Transverse colon (tissue), 4 donors: ENCODE results near the gene ARHGAP10. TPM values are rescaled to one million over a fixed set of nuclear protein-coding genes. Genes with fewer than 3 reads are reported as not detected.

Experiments used
- DNase-seq: peaks from one replicate; pipeline ENCODE4 v3.0.0-alpha.2; 2019
- H3K27ac ChIP-seq, 4 donors: fragments of 200-600 bp; sonication (generic); 2 replicates each; pipeline ENCODE4 v1.5.1; 2016 to 2018; ENCODE audit warnings: inconsistent platforms in 4 of 4
- H3K27me3 ChIP-seq: fragments of 200-600 bp; sonication (generic); 2 replicates; pipeline ENCODE4 v1.5.1; 2017; ENCODE audit warnings: inconsistent platforms
- H3K36me3 ChIP-seq, 4 donors: fragments of 200-600 bp; sonication (generic); 2 replicates each; pipeline ENCODE4 v1.5.1; 2017 to 2019; ENCODE audit warnings: inconsistent platforms in 4 of 4
- H3K4me1 ChIP-seq, 4 donors: fragments of 200-600 bp; sonication (generic); 2 replicates each; pipeline ENCODE4 v1.5.1; 2017 to 2020; ENCODE audit warnings: inconsistent platforms in 4 of 4
- H3K4me3 ChIP-seq, 4 donors: fragments of 200-600 bp; sonication (generic); 1 replicate in 1 of 4; 2 replicates in 3 of 4; pipeline versions ENCODE4 v1.5.1 to v1.6.1; 2017 to 2019; ENCODE audit warnings: inconsistent platforms in 4 of 4
- H3K9me3 ChIP-seq, 2 donors: fragments of 200-600 bp; sonication (generic); 2 replicates each; pipeline ENCODE4 v1.5.1; 2017 to 2019; ENCODE audit warnings: inconsistent platforms in 2 of 2
- CTCF ChIP-seq, 5 experiments: fragments of 200-600 bp in 3 of 5; fragments of 450-650 bp in 2 of 5; sonication (generic) in 3 of 5; IDR thresholded peaks; 1 replicate in 2 of 5; 2 replicates in 3 of 5; pipeline ENCODE4 v1.5.1; 2016 to 2017; ENCODE audit warnings: antibody characterized with exemption in 5 of 5, inconsistent platforms in 3 of 5, mild to moderate bottlenecking in 2 of 5, moderate library complexity in 1 of 5
- EP300 ChIP-seq: sonication (generic); formaldehyde crosslinking; IDR thresholded peaks from one replicate; pipeline ENCODE4 v1.6.1; 2017; ENCODE audit warnings: antibody characterized with exemption, low read depth
- POLR2A ChIP-seq: fragments of 450-650 bp; IDR thresholded peaks from one replicate; pipeline ENCODE4 v1.6.1; 2016; ENCODE audit warnings: antibody characterized with exemption, mild to moderate bottlenecking, moderate library complexity
- POLR2AphosphoS5 ChIP-seq, 3 donors: sonication (generic); formaldehyde crosslinking; IDR thresholded peaks; one replicate each; pipeline ENCODE4 v1.6.1; 2016; ENCODE audit warnings: antibody characterized with exemption in 3 of 3
- WGBS, 2 donors: methylation state at CpG; one replicate each; pipeline ENCODE4 v1.1.5; 2018; ENCODE audit warnings: low coverage in 1 of 2; 5-methylcytosine and 5-hydroxymethylcytosine counted together
- in situ Hi-C, 4 donors: fragments of 200-750 bp; cut with MboI; loops; one replicate each; pipeline versions ENCODE4 v1.15.0 to v1.15.1; 2017; ENCODE audit warnings: low sequenced_read_pairs in 3 of 4, low pct_ligation_motif_present in 1 of 4, low pct_unique_long_range_greater_than_20kb in 1 of 4
- intact Hi-C: fragments of 100-400 bp; cut with DNase I; formaldehyde crosslinking; loops from one replicate; pipeline ENCODE4 v1.15.1; 2023; ENCODE audit warnings: low total_unique reads
- total RNA-seq, 4 donors: library from RNA; depleted of rRNA; stranded (reverse); fragments of >200 nt; gene quantifications; one replicate each; pipeline ENCODE4 v1.1.0, GENCODE V29; 2016

ARHGAP10 gene
- total RNA-seq, 4 donors from 2014 or later = 14.7 to 27.3 (median 22.9) TPM

GRCh38 chr4:147829401-147830101, 97.7 kb downstream of the ARHGAP10 start:
- peak overlapping the region; percentile 80 to 89 (median 82) for H3K27ac ChIP-seq
- DNase-seq = peak; percentile 49
- H3K4me1 ChIP-seq = peaks cover 23 to 46% (median 28%) of the 10 kb centered on the region in 4 donors
- peak; percentile 91 for TF ChIP-seq EP300
- no peak for TF ChIP-seq POLR2A
- TF ChIP-seq POLR2AphosphoS5 (IDR thresholded peaks at IDR 0.05) = peak; percentile 52 to 84 (median 80)
- no peaks in the 10 kb centered on the region for H3K36me3 ChIP-seq
- in situ Hi-C loops = no loop called here
- intact Hi-C loops = no loop called here
- H3K9me3 ChIP-seq = no peaks in the 10 kb centered on the region
- no peak overlapping the region for H3K4me3 ChIP-seq
- H3K27me3 ChIP-seq = no peaks in the 10 kb centered on the region
- WGBS, 2 donors = 67 to 71% methylated on average over 5 to 13 of the region's 13 CpGs

DNA sequence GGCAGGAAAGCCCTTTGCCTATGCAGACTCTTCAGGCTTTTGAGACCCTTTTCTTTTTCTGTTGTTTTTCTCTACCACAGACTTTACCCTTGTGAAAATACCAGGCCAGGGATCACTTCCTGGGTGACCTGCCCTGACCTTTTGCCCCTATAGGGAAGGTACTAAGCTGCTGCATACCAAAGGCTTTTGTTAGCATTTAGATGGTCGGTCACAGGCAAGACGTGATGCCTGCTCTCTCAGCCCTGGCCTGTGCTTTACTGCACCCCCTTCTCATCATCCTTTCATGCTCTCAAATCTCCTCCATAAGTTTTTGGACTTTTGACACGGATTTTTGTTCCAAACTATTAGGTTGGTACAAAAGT, 98.2 kb downstream of the ARHGAP10 start:
- in situ Hi-C loops = no loop called here
- TF ChIP-seq POLR2A (no peak), CTCF (IDR thresholded peaks at IDR 0.05) (no peak), POLR2AphosphoS5 (IDR thresholded peaks at IDR 0.05) (no peak), EP300 (no peak)
- no peak overlapping the region for H3K4me3 ChIP-seq
- DNase-seq = no peak
- H3K4me1 ChIP-seq = peaks cover 23 to 46% (median 28%) of the 10 kb centered on the region in 4 donors
- no peaks in the 10 kb centered on the region for H3K36me3 ChIP-seq
- WGBS, 2 donors = 71 to 72% methylated on average over 3 of the region's 3 CpGs
- peak overlapping the region; percentile 80 to 89 (median 82) for H3K27ac ChIP-seq
- intact Hi-C loops = no loop called here
- no peaks in the 10 kb centered on the region for H3K9me3 ChIP-seq
- H3K27me3 ChIP-seq = no peaks in the 10 kb centered on the region

DNA sequence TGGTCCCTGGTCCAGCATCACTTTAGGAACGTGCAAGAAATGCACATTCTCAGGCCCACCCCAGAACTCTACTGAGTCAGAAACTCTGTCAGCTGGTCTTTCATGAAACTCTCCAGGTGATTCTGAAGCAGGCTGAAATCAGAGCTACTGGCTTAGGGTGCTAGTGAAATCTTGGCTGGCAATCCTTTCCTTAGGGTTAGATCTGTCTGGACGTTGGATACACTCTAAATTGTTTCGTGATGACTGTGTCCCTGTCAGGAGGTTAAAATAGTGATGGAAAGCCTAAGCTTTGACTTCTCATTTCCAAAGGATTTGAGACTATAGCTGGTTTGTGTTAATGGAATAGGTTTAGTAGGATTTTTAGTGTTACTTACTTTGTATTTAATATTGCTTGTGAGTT, 99.1 kb downstream of the ARHGAP10 start:
- in situ Hi-C loops (no loop called here), intact Hi-C loops (no loop called here)
- Histone ChIP-seq H3K9me3 (no peaks in the 10 kb centered on the region), H3K36me3 (no peaks in the 10 kb centered on the region), H3K27me3 (no peaks in the 10 kb centered on the region), H3K27ac (peak overlapping the region; percentile 80 to 89 (median 82)), H3K4me1 (peaks cover 23 to 39% (median 28%) of the 10 kb centered on the region in 4 donors), H3K4me3 (no peak overlapping the region)
- TF ChIP-seq CTCF (IDR thresholded peaks at IDR 0.05) (no peak), EP300 (no peak), POLR2AphosphoS5 (IDR thresholded peaks at IDR 0.05) (no peak), POLR2A (no peak)
- no peak for DNase-seq
- WGBS, 2 donors = 49 to 79% methylated on average over 3 of the region's 3 CpGs

DNA sequence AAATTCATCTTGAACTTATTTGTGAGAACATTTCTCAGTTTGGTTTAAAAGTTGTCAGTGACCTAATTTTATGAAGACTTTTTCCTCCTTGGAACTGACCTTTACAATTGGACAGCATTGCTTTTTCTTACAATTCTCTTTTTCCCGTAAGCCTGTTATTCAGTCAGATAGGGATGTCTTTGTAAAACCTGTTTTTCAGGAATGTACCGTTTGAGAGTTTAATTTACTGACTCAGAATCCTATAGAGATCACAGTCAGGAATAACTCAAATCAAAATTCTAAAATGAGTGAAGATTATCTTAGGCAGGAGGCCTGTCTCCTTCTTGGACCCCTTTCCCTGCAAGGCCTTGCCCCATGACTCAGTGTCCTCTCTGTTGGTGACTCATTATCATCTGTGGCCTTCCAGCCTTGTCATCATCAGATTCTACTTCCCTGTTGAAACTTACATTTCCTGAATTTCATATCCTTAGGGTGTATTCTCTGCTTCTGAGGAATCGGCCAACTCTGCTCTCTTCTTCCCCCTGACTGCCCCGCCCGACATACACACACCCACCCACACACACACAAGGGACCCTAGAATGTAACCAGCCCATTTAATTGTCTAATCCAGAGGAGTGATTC, 99.8 kb downstream of the ARHGAP10 start:
- Histone ChIP-seq H3K4me1 (peaks cover 23 to 41% (median 29%) of the 10 kb centered on the region in 4 donors), H3K9me3 (no peaks in the 10 kb centered on the region), H3K4me3 (no peak overlapping the region), H3K36me3 (no peaks in the 10 kb centered on the region), H3K27ac (peak overlapping the region; percentile 80 to 89 (median 82)), H3K27me3 (no peaks in the 10 kb centered on the region)
- intact Hi-C loops = no loop called here
- in situ Hi-C loops = no loop called here
- DNase-seq = peak; percentile 11
- 34 to 52% methylated on average over 2 to 5 of the region's 5 CpGs for WGBS, 2 donors
- TF ChIP-seq POLR2A = no peak
- TF ChIP-seq CTCF (IDR thresholded peaks at IDR 0.05) = no peak
- TF ChIP-seq POLR2AphosphoS5 (IDR thresholded peaks at IDR 0.05) = peak in 2 of 3 donors; percentile 36 to 59
